GM21529 (cell line): ENCODE results near the gene KCNF1.

Experiments
- ATAC-seq: cut with Tn5 transposase; IDR thresholded peaks from one replicate; pipeline ENCODE4 v1.9.1; 2021; ENCODE audit not compliant: unreplicated experiment

KCNF1 gene

GRCh38 chr2:10961490-10961875, 49.7 kb downstream of the KCNF1 start:
- ATAC-seq, result no peak

DNA sequence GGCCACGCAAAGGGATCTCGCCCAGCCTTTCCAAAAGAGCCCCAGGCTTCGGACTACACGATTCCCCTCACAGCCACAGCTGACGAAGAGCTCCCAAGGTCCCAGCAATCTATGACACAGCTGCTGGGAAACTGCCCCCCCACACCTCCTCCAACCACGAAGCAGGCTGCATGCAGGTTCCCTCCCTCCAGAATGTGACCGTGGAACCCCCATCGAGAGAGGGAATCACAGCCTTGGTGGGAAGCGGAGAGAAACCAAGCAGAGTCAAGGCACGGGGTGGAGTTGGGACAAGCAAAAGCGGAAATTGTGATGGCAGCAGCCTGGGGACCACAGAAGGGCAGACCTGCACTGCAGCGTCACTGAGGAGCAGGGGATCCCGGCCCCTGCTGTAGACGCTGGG, 50.3 kb downstream of the KCNF1 start:
- no peak for ATAC-seq

DNA sequence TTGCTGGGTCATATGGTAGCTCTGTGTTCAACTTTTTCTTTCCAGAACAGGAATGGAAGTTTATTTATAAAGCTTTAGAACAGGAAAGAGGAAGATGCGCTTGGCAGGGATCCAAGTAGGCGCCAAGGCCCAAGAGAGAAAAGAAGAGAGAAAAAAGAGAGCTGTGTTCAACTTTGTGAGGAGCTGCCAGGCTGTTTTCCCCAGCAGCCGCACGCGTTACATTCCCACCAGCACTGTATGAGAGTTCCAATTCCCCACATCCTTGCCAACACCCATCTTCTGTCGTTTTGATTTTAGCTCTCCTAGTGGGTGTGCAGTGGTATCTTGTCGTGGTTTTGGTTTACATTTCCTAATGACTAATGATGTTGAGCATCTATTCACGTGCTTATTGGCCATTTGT, 51.4 kb downstream of the KCNF1 start:
- ATAC-seq, result no peak
